SK-N-SH treated with all-trans-retinoic acid at 6 μM for 48 hours (cell line): ENCODE measurements around the gene PHF11.
"Not testable (repeated sequence)": the region's sequence is repeated elsewhere in the genome, so short reads cannot be mapped to it uniquely, and the experiment has no call there.

Source experiments
- ATAC-seq: fragments of 200-7000 bp; cut with Tn5 transposase; 3 replicates; pipeline ENCODE4 v1.9.1; 2020; ENCODE audit warnings: mild to moderate bottlenecking, moderate library complexity
- ARNTL ChIP-seq: fragments of 450-650 bp; formaldehyde crosslinking; IDR thresholded peaks from 2 replicates; pipeline ENCODE4 v1.5.0; 2020; ENCODE audit warnings: low read depth, mild to moderate bottlenecking, moderate library complexity, borderline replicate concordance
- BACH2 ChIP-seq: fragments of 250-450 bp; sonication (Bioruptor Pico); IDR thresholded peaks from 2 replicates; pipeline ENCODE4 v1.9.0; 2021; ENCODE audit warnings: mild to moderate bottlenecking, borderline replicate concordance
- CREB5 ChIP-seq: fragments of 250-450 bp; sonication (Bioruptor Pico); IDR thresholded peaks from 2 replicates; pipeline ENCODE4 v1.5.1; 2020; ENCODE audit warnings: low read depth, mild to moderate bottlenecking, moderate library complexity
- CSDC2 ChIP-seq: fragments of 250-450 bp; sonication (Bioruptor Pico); IDR thresholded peaks from 2 replicates; pipeline ENCODE4 v1.5.0; 2020; ENCODE audit warnings: mild to moderate bottlenecking, moderate library complexity
- CSRNP3 ChIP-seq: fragments of 250-450 bp; sonication (Bioruptor Pico); IDR thresholded peaks from 2 replicates; pipeline ENCODE4 v1.5.1; 2021; ENCODE audit warnings: mild to moderate bottlenecking, moderate library complexity
- ESRRG ChIP-seq: fragments of 250-450 bp; sonication (Bioruptor Pico); IDR thresholded peaks from 2 replicates; pipeline ENCODE4 v1.6.1; 2021; ENCODE audit warnings: mild to moderate bottlenecking
- GLIS3 ChIP-seq: fragments of 250-450 bp; sonication (Bioruptor Pico); IDR thresholded peaks from 2 replicates; pipeline ENCODE4 v1.5.0; 2020; ENCODE audit warnings: mild to moderate bottlenecking, moderate library complexity
- ISL1 ChIP-seq: fragments of 250-450 bp; sonication (Bioruptor Pico); IDR thresholded peaks from 2 replicates; pipeline ENCODE4 v2.1.2; 2022; ENCODE audit warnings: mild to moderate bottlenecking, moderate library complexity
- OSR1 ChIP-seq: fragments of 250-450 bp; sonication (Bioruptor Pico); IDR thresholded peaks from 2 replicates; pipeline ENCODE4 v1.8.0; 2022; ENCODE audit warnings: moderate library complexity, mild to moderate bottlenecking, inconsistent platforms
- PATZ1 ChIP-seq: fragments of 250-450 bp; sonication (Bioruptor Pico); IDR thresholded peaks from 2 replicates; pipeline ENCODE4 v1.8.0; 2020; ENCODE audit warnings: mild to moderate bottlenecking, moderate library complexity, borderline replicate concordance
- PPARA ChIP-seq: fragments of 250-450 bp; sonication (Bioruptor Pico); IDR thresholded peaks from 2 replicates; pipeline ENCODE4 v1.5.0; 2020; ENCODE audit warnings: mild to moderate bottlenecking, borderline replicate concordance
- SNAI2 ChIP-seq: fragments of 250-450 bp; sonication (Bioruptor Pico); IDR thresholded peaks from 2 replicates; pipeline ENCODE4 v1.5.0; 2020; ENCODE audit warnings: mild to moderate bottlenecking, moderate library complexity
- TCF4 ChIP-seq: fragments of 250-450 bp; sonication (Bioruptor Pico); IDR thresholded peaks from 2 replicates; pipeline ENCODE4 v1.8.0; 2021; ENCODE audit warnings: mild to moderate bottlenecking, moderate library complexity, borderline replicate concordance
- TOX ChIP-seq: fragments of 250-450 bp; sonication (Bioruptor Pico); IDR thresholded peaks from 2 replicates; pipeline ENCODE4 v1.8.0; 2021; ENCODE audit warnings: mild to moderate bottlenecking, moderate library complexity, borderline replicate concordance
- TSHZ2 ChIP-seq: fragments of 250-450 bp; sonication (Bioruptor Pico); IDR thresholded peaks from 2 replicates; pipeline ENCODE4 v1.5.0; 2020; ENCODE audit warnings: mild to moderate bottlenecking, moderate library complexity
- ZC3H10 ChIP-seq: fragments of 250-450 bp; sonication (Bioruptor Pico); IDR thresholded peaks from 2 replicates; pipeline ENCODE4 v1.5.1; 2021; ENCODE audit warnings: mild to moderate bottlenecking, moderate library complexity
- ZFP30 ChIP-seq: fragments of 450-650 bp; formaldehyde crosslinking; IDR thresholded peaks from 2 replicates; pipeline ENCODE4 v1.5.0; 2022; ENCODE audit warnings: mild to moderate bottlenecking, moderate library complexity
- ZNF565 ChIP-seq: fragments of 450-650 bp; formaldehyde crosslinking; conservative IDR thresholded peaks from 2 replicates; pipeline ENCODE4 v1.5.0; 2020; ENCODE audit warnings: low read depth, mild to moderate bottlenecking, moderate library complexity
- ZNF70 ChIP-seq: fragments of 450-650 bp; formaldehyde crosslinking; IDR thresholded peaks from 2 replicates; pipeline ENCODE4 v1.5.0; 2020; ENCODE audit warnings: mild to moderate bottlenecking, moderate library complexity
- ZNF8 ChIP-seq: fragments of 450-650 bp; formaldehyde crosslinking; IDR thresholded peaks from 2 replicates; pipeline ENCODE4 v1.5.0; 2020; ENCODE audit warnings: mild to moderate bottlenecking, moderate library complexity

Gene PHF11

GRCh38 chr13:49488563-49488962 is 7.2 kb upstream of the PHF11 start:
- ATAC-seq: no peak
- TF ChIP-seq GLIS3 (CRISPR knock-in tag) (no peak), TSHZ2 (CRISPR knock-in tag) (no peak), ARNTL (CRISPR knock-in tag) (no peak), ZNF565 (CRISPR knock-in tag) (no peak), ISL1 (no peak), ZNF8 (CRISPR knock-in tag) (no peak), ZFP30 (CRISPR knock-in tag) (no peak), CSRNP3 (CRISPR knock-in tag) (no peak), CSDC2 (CRISPR knock-in tag) (no peak), ZC3H10 (CRISPR knock-in tag) (no peak), ESRRG (CRISPR knock-in tag) (no peak), PATZ1 (CRISPR knock-in tag) (no peak), TOX (CRISPR knock-in tag) (no peak), PPARA (no peak), BACH2 (CRISPR knock-in tag) (no peak), TCF4 (no peak), ZNF70 (CRISPR knock-in tag) (no peak)

- ATAC-seq: no peak
- TF ChIP-seq CREB5 (CRISPR knock-in tag) (no peak), SNAI2 (CRISPR knock-in tag) (no peak), TOX (CRISPR knock-in tag) (no peak), ZNF565 (CRISPR knock-in tag) (no peak), ARNTL (CRISPR knock-in tag) (no peak), OSR1 (CRISPR knock-in tag) (no peak), ISL1 (no peak), ESRRG (CRISPR knock-in tag) (no peak), ZNF8 (CRISPR knock-in tag) (no peak), PPARA (no peak)
These were observed 1.1 kb upstream of the PHF11 start for GRCh38 chr13:49494645-49495044.

- ATAC-seq: not testable (repeated sequence)
These were observed 1.1 kb downstream of the PHF11 start for GRCh38 chr13:49496837-49497236.

GRCh38 chr13:49497272-49497671 is 1.5 kb downstream of the PHF11 start:
- ATAC-seq: no peak
- no peak for TF ChIP-seq ESRRG (CRISPR knock-in tag)
- TF ChIP-seq OSR1 (CRISPR knock-in tag): no peak
- no peak for TF ChIP-seq TSHZ2 (CRISPR knock-in tag)
- TF ChIP-seq PATZ1 (CRISPR knock-in tag): no peak
- TF ChIP-seq SNAI2 (CRISPR knock-in tag): no peak
